Activated CD4-positive, CD25-positive, alpha-beta regulatory T cell (primary cell): ENCODE results near the gene HPS5.
A peak's percentile ranks its signal among the peaks of the same experiment; 100 is the strongest.
"Not testable (repeated sequence)": the region's sequence is repeated elsewhere in the genome, so short reads cannot be mapped to it uniquely, and the experiment has no call there.

Experiments
- DNase-seq, 4 experiments: peaks; one replicate each; lab custom pipeline; 2025; lab: John Stamatoyannopoulos, UW

The HPS5 gene, protein sequence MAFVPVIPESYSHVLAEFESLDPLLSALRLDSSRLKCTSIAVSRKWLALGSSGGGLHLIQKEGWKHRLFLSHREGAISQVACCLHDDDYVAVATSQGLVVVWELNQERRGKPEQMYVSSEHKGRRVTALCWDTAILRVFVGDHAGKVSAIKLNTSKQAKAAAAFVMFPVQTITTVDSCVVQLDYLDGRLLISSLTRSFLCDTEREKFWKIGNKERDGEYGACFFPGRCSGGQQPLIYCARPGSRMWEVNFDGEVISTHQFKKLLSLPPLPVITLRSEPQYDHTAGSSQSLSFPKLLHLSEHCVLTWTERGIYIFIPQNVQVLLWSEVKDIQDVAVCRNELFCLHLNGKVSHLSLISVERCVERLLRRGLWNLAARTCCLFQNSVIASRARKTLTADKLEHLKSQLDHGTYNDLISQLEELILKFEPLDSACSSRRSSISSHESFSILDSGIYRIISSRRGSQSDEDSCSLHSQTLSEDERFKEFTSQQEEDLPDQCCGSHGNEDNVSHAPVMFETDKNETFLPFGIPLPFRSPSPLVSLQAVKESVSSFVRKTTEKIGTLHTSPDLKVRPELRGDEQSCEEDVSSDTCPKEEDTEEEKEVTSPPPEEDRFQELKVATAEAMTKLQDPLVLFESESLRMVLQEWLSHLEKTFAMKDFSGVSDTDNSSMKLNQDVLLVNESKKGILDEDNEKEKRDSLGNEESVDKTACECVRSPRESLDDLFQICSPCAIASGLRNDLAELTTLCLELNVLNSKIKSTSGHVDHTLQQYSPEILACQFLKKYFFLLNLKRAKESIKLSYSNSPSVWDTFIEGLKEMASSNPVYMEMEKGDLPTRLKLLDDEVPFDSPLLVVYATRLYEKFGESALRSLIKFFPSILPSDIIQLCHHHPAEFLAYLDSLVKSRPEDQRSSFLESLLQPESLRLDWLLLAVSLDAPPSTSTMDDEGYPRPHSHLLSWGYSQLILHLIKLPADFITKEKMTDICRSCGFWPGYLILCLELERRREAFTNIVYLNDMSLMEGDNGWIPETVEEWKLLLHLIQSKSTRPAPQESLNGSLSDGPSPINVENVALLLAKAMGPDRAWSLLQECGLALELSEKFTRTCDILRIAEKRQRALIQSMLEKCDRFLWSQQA

GRCh38 chr11:18321969-18322711 is at the start of gene HPS5, which contains the start of gene GTF2H1:
Gene HPS5, minus strand, starts transcription at chr11:18322140. Its CDS starts 4,282 bp downstream, at chr11:18317858.
Gene GTF2H1, plus strand, starts transcription at chr11:18322567. Its CDS starts 10,508 bp downstream, at chr11:18333075.
- peak; percentile 84 to 91 (median 88) for DNase-seq

- DNase-seq = no peak
These were observed 49.3 kb upstream of the HPS5 start for GRCh38 chr11:18371279-18371678.

- no peak for DNase-seq
These were observed 47.5 kb upstream of the HPS5 start for GRCh38 chr11:18369398-18369797.

DNA sequence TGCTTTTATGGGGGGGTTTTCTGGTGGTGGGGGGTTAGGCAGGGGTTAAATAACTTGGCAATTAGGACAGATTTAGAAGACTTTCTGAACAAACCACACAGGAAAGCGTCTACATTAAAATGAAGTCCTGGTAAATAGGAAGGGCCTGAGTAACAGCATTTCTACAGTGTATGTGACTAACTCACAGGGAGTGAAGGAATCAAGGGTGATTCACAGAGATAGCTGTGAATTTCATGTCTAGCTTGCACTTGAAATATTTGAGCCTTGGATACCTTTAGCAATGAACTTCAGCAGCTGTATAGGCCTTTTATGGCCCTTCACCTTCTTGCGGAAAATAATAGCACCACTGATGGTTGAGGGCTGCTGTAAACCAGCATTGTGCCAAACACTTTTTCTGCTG is 46.3 kb upstream of the HPS5 start:
- no peak for DNase-seq

GRCh38 chr11:18367431-18367830 is 45.5 kb upstream of the HPS5 start:
- no peak for DNase-seq

DNA sequence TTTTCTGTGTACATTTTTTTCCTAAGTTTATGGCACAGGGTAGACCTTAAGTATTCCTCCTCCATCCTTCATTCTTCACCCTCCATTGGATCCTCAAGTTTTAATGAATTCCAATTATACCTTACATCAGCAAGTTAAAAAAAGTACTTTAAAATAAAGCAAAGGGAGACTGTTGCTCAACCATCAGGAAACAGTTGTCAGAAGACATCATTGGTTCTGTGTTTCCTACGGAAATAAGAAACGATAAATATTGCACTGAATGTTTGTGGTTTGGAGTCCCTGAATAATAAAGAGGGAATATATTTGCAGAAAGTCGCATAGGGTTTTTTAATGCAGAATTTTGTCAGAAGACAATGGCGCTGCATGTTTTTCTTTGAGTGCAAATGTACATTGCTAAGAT is 44.3 kb upstream of the HPS5 start:
- DNase-seq = no peak

- no peak for DNase-seq
These were observed 43.8 kb upstream of the HPS5 start for GRCh38 chr11:18365741-18366140.

DNA sequence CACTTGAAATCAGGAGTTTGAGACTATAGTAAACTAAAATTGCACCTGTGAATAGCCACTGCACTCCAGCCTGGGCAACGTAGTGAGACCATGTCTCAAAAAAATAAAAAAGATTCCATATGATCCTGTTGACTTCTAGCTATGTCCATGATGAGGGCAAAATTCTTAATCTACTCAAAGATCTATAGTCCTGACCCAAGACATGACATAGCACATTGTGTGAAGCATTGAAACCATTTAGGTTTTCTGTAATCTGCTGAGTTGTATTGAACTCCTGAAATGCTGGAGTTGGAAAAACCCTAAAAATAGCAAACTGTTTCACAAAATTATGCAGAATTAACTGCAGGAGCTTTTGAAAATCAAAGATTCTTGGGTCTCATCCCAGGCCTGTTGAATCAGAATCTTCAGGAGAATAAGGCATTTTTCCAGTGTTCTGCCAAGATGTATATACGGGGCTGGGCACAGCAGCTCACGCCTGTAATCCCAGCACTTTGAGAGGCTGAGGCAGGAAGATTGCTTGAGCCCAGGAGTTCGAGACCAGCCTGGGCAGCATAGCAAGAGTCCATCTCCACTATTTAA is 42.6 kb upstream of the HPS5 start:
- DNase-seq = no peak

- no peak for DNase-seq
These were observed 39.2 kb upstream of the HPS5 start for GRCh38 chr11:18361154-18361553.

- no peak for DNase-seq
These were observed 36.7 kb upstream of the HPS5 start for GRCh38 chr11:18358646-18359045.

GRCh38 chr11:18352581-18352980 is 30.6 kb upstream of the HPS5 start:
- DNase-seq = no peak

DNA sequence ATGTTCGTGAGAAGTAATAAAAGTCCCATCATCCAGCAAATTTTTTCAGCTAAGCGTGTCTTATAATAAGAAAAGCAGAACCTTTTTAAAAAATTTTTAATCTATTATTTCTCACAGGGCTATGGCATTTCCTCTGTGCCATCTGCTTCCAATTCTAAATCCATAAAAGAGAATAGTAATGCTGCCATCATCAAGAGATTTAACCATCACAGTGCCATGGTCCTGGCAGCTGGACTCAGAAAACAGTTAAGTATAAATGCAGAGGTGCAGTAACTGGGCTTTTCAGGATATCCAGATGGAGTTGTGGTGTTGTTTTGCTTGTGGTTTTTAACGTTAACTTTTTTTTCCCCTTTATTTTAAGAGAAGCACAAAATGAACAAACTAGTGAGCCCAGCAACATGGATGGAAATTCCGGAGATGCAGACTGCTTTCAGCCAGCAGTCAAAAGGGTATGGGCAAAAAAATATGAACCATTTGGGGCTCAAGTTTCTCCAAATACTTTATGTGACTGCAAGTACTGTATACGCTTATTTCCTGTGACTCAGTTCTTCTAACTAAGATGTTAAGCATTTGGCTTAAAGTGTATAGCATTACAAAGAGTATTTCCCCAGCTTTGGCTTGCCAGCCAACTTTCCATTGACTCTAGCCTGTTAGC is 25.7 kb upstream of the HPS5 start:
- no peak for DNase-seq

DNA sequence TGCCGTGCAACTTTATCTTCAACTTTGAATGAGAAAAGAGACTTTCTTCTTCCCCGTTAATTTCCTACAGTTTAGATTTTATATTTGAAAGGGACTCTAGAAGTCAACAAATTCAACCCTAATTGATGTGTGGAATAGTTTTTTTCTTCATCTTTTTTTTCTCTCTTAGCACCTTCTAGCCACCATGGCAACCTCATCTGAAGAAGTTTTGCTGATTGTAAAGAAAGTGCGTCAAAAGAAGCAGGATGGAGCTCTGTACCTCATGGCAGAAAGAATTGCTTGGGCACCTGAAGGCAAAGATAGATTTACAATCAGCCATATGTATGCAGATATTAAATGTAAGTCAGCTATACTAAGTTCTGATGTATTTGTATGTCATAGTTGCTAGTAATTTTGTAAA is 11.0 kb upstream of the HPS5 start:
- DNase-seq = no peak

GRCh38 chr11:18332302-18332701 is 10.4 kb upstream of the HPS5 start:
- DNase-seq = no peak

GRCh38 chr11:18330921-18331320 is 9.0 kb upstream of the HPS5 start:
- DNase-seq = no peak

DNA sequence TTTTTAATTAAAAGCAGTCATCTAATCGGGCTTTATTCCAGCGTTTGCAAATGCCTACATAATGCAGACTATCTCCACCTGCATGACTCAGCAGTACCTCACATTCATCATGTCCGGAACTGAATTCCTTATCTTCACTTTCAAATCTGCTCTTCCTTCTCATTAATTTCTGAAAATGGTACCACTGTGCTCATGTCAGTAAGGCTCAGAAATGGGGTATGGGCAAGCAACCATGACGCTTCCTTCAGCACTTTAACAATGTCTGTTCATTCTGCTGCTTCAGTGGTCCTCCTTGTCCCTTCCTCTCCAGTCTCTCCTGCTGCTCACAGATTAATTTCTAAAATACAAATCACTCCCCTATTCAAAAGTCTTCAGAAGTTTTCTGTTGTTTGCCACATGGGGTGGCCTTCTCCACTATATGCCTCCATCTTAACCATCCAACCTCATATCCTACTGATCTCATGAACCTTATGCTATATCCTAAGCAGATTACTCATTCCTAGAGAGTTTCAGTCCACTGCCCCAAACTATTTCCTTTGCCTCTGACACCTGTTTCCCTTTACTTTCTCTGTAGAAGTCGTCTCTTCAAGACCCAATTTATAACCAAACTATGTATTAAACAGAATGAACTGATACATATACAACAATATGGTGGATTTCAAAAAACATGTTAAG is 7.4 kb upstream of the HPS5 start:
- DNase-seq = no peak

- no peak for DNase-seq
These were observed 2.4 kb upstream of the HPS5 start for GRCh38 chr11:18324381-18324780.

DNA sequence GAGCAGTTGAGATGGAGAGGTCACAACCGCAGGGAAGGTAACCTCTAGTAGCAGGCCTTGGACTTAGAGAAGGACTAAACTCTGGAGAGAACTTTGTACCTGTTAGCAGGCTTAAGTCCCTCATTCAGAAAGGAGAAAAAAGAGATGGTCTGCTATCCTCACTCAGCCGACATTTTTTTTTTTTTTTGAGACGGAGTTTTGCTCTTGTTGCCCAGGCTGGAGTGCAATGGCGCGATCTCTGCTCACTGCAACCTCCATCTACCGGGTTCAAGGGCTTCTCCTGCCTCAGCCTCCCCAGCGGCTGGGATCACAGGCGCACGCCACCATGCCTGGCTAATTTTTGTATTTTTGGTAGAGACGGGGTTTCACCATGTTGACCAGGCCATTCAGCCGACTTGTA is 1.9 kb upstream of the HPS5 start:
- not testable (repeated sequence) for DNase-seq

- DNase-seq = no peak
These were observed 1.1 kb upstream of the HPS5 start for GRCh38 chr11:18322818-18323570.

GRCh38 chr11:18321578-18321968 is 367 bp downstream of the HPS5 start:
- no peak for DNase-seq
